GM21423 (cell line): Measurements from ENCODE around the gene PAK4.

Experiments
- ATAC-seq: cut with Tn5 transposase; IDR thresholded peaks from one replicate; pipeline ENCODE4 v1.9.1; 2021; ENCODE audit warnings: mild to moderate bottlenecking, moderate library complexity; ENCODE audit not compliant: unreplicated experiment

PAK4 gene

GRCh38 chr19:39177736-39178135 lies 52.1 kb downstream of the PAK4 start:
- ATAC-seq, result no peak

- ATAC-seq, result no peak
These were observed 52.9 kb downstream of the PAK4 start for GRCh38 chr19:39178296-39179006.

GRCh38 chr19:39179754-39180153 lies 54.2 kb downstream of the PAK4 start:
- no peak for ATAC-seq

GRCh38 chr19:39180749-39181148 lies 55.2 kb downstream of the PAK4 start:
- no peak for ATAC-seq

- ATAC-seq, result no peak
These were observed 56.1 kb downstream of the PAK4 start for GRCh38 chr19:39181500-39182173.

GRCh38 chr19:39182174-39182505 lies 56.6 kb downstream of the PAK4 start:
- no peak for ATAC-seq

- no peak for ATAC-seq
These were observed 57.5 kb downstream of the PAK4 start for GRCh38 chr19:39183104-39183503.

- ATAC-seq, result no peak
These were observed 60.8 kb downstream of the PAK4 start for GRCh38 chr19:39186391-39186790.

GRCh38 chr19:39187552-39187943 lies 62.0 kb downstream of the PAK4 start:
- ATAC-seq, result no peak

- ATAC-seq, result no peak
These were observed 63.4 kb downstream of the PAK4 start for GRCh38 chr19:39188960-39189359.

- no peak for ATAC-seq
These were observed 65.2 kb downstream of the PAK4 start for GRCh38 chr19:39190768-39191167.

- ATAC-seq, result no peak
These were observed 67.3 kb downstream of the PAK4 start for GRCh38 chr19:39192846-39193245.

- no peak for ATAC-seq
These were observed 68.2 kb downstream of the PAK4 start for GRCh38 chr19:39193803-39194202.

GRCh38 chr19:39194832-39195542 lies 69.4 kb downstream of the PAK4 start:
- no peak for ATAC-seq

- ATAC-seq, result no peak
These were observed 70.2 kb downstream of the PAK4 start for GRCh38 chr19:39195755-39196154.

- ATAC-seq, result no peak
These were observed 70.7 kb downstream of the PAK4 start for GRCh38 chr19:39196320-39196719.

- no peak for ATAC-seq
These were observed 71.4 kb downstream of the PAK4 start, which contains the start of gene NCCRP1 for GRCh38 chr19:39196860-39197562. Gene NCCRP1 (plus strand): TSS chr19:39196964. CDS start chr19:39196983, 19 bp downstream.

- no peak for ATAC-seq
These were observed 72.2 kb downstream of the PAK4 start for GRCh38 chr19:39197808-39198207.

- ATAC-seq, result no peak
These were observed 73.4 kb downstream of the PAK4 start for GRCh38 chr19:39199025-39199424.

GRCh38 chr19:39200066-39200802 lies 74.6 kb downstream of the PAK4 start:
- ATAC-seq, result no peak

- ATAC-seq, result no peak
These were observed 75.2 kb downstream of the PAK4 start for GRCh38 chr19:39200803-39201115.
